SH-SY5Y (cell line): ENCODE data around the gene TMEM117.

Experiments used
- GATA2 ChIP-seq: IDR thresholded peaks from 2 replicates; pipeline ENCODE4 v1.6.1; 2011; ENCODE audit warnings: mild to moderate bottlenecking, low read depth, low read length
- GATA3 ChIP-seq: IDR thresholded peaks from 2 replicates; pipeline ENCODE4 v1.6.1; 2011; ENCODE audit warnings: low read depth, mild to moderate bottlenecking, low read length, moderate library complexity

- TF ChIP-seq GATA2 (no peak), GATA3 (no peak)
Measured at GRCh38 chr12:44357494-44357893, 521.6 kb downstream of the TMEM117 start.
